Measurements from ENCODE around the gene CKMT1B. TPM values are rescaled to one million over a fixed set of nuclear protein-coding genes. Genes with fewer than 3 reads are reported as not detected.
"Not testable (repeated sequence)": the region's sequence is repeated elsewhere in the genome, so short reads cannot be mapped to it uniquely, and the experiment has no call there.

Gene CKMT1B
- total RNA-seq, 1 donor from 2014 or later = 18.8 TPM

GRCh38 chr15:43617750-43618149, 23.9 kb downstream of the CKMT1B start:
- not testable (repeated sequence) for H3K4me3 Mint-ChIP-seq (ENCODE audit: unreplicated experiment); H3K27ac Mint-ChIP-seq (ENCODE audit: unreplicated experiment); DNase-seq; H3K4me1 Mint-ChIP-seq (ENCODE audit: low read depth, unreplicated experiment); H3K36me3 Mint-ChIP-seq (ENCODE audit: unreplicated experiment); H3K9me3 Mint-ChIP-seq (ENCODE audit: unreplicated experiment); H3K27me3 Mint-ChIP-seq (ENCODE audit: unreplicated experiment)

- H3K4me3 Mint-ChIP-seq (ENCODE audit: unreplicated experiment); H3K27me3 Mint-ChIP-seq (ENCODE audit: unreplicated experiment); H3K4me1 Mint-ChIP-seq (ENCODE audit: low read depth, unreplicated experiment); H3K9me3 Mint-ChIP-seq (ENCODE audit: unreplicated experiment); DNase-seq; H3K27ac Mint-ChIP-seq (ENCODE audit: unreplicated experiment); H3K36me3 Mint-ChIP-seq (ENCODE audit: unreplicated experiment): not testable (repeated sequence)
These were observed 24.9 kb downstream of the CKMT1B start, which contains the start of gene STRC for GRCh38 chr15:43618700-43619099. Gene STRC (minus strand): TSS chr15:43618800. CDS start chr15:43618722, 78 bp downstream.

GRCh38 chr15:43622068-43622799, 28.4 kb downstream of the CKMT1B start:
- not testable (repeated sequence) for DNase-seq; H3K4me3 Mint-ChIP-seq (ENCODE audit: unreplicated experiment); H3K27me3 Mint-ChIP-seq (ENCODE audit: unreplicated experiment); H3K4me1 Mint-ChIP-seq (ENCODE audit: low read depth, unreplicated experiment); H3K27ac Mint-ChIP-seq (ENCODE audit: unreplicated experiment); H3K9me3 Mint-ChIP-seq (ENCODE audit: unreplicated experiment); H3K36me3 Mint-ChIP-seq (ENCODE audit: unreplicated experiment)

GRCh38 chr15:43625106-43625505, 31.3 kb downstream of the CKMT1B start:
- Mint-ChIP-seq H3K27me3 (ENCODE audit: unreplicated experiment) (peaks cover 3% of the 10 kb centered on the region), H3K9me3 (ENCODE audit: unreplicated experiment) (no peaks in the 10 kb centered on the region), H3K27ac (ENCODE audit: unreplicated experiment) (no peak overlapping the region), H3K4me1 (ENCODE audit: low read depth, unreplicated experiment) (no peaks in the 10 kb centered on the region), H3K36me3 (ENCODE audit: unreplicated experiment) (no peaks in the 10 kb centered on the region), H3K4me3 (ENCODE audit: unreplicated experiment) (no peak overlapping the region)
- no peak for TF ChIP-seq CTCF (IDR thresholded peaks at IDR 0.05; ENCODE audit: partially characterized antibody, unreplicated experiment)
- DNase-seq = no peak

- not testable (repeated sequence) for H3K27ac Mint-ChIP-seq (ENCODE audit: unreplicated experiment); H3K36me3 Mint-ChIP-seq (ENCODE audit: unreplicated experiment); H3K27me3 Mint-ChIP-seq (ENCODE audit: unreplicated experiment); H3K4me3 Mint-ChIP-seq (ENCODE audit: unreplicated experiment); H3K4me1 Mint-ChIP-seq (ENCODE audit: low read depth, unreplicated experiment); DNase-seq; H3K9me3 Mint-ChIP-seq (ENCODE audit: unreplicated experiment)
These were observed 33.1 kb downstream of the CKMT1B start for GRCh38 chr15:43626937-43627336.

GRCh38 chr15:43638464-43639204, 44.8 kb downstream of the CKMT1B start:
- H3K4me3 Mint-ChIP-seq (ENCODE audit: unreplicated experiment); H3K9me3 Mint-ChIP-seq (ENCODE audit: unreplicated experiment); H3K36me3 Mint-ChIP-seq (ENCODE audit: unreplicated experiment); H3K27ac Mint-ChIP-seq (ENCODE audit: unreplicated experiment); H3K27me3 Mint-ChIP-seq (ENCODE audit: unreplicated experiment); H3K4me1 Mint-ChIP-seq (ENCODE audit: low read depth, unreplicated experiment); DNase-seq: not testable (repeated sequence)

Other genes with a start within 250 kb of the CKMT1B start
- gene ZSCAN29, start 223.0 kb upstream of the CKMT1B start, total RNA-seq (ENCODE audit: unreplicated experiment) = 118 TPM
- gene TUBGCP4, start 222.9 kb upstream of the CKMT1B start, total RNA-seq (ENCODE audit: unreplicated experiment) = 29.9 TPM
- gene TP53BP1, start 100.9 kb upstream of the CKMT1B start, total RNA-seq (ENCODE audit: unreplicated experiment) = 142 TPM
- 301 TPM for gene MAP1A, start 76.4 kb upstream of the CKMT1B start, total RNA-seq (ENCODE audit: unreplicated experiment)
- gene PPIP5K1, start 3.8 kb upstream of the CKMT1B start, total RNA-seq (ENCODE audit: unreplicated experiment) = 66.4 TPM
- gene STRC, start 24.8 kb downstream of the CKMT1B start, total RNA-seq (ENCODE audit: unreplicated experiment) = 1.4 TPM
- gene CATSPER2, start 54.8 kb downstream of the CKMT1B start, total RNA-seq (ENCODE audit: unreplicated experiment) = 6.9 TPM
- 15.7 TPM for gene CKMT1A, start 99.8 kb downstream of the CKMT1B start, total RNA-seq (ENCODE audit: unreplicated experiment)
- 222 TPM for gene PDIA3, start 152.4 kb downstream of the CKMT1B start, total RNA-seq (ENCODE audit: unreplicated experiment)
- gene ELL3, start 182.9 kb downstream of the CKMT1B start, total RNA-seq (ENCODE audit: unreplicated experiment) = 0.51 TPM
- 650 TPM for gene SERF2, start 198.3 kb downstream of the CKMT1B start, total RNA-seq (ENCODE audit: unreplicated experiment)
- not detected for gene SERINC4, start 206.2 kb downstream of the CKMT1B start, total RNA-seq (ENCODE audit: unreplicated experiment)
- gene HYPK, start 206.6 kb downstream of the CKMT1B start, total RNA-seq (ENCODE audit: unreplicated experiment) = 26.5 TPM
- 29.2 TPM for gene MFAP1, start 230.7 kb downstream of the CKMT1B start, total RNA-seq (ENCODE audit: unreplicated experiment)
- 4.7 TPM for gene WDR76, start 233.0 kb downstream of the CKMT1B start, total RNA-seq (ENCODE audit: unreplicated experiment)

Measured in glutamatergic neuron (in vitro differentiated cells).